GM12801 (cell line): ENCODE measurements around the gene DIS3L2.

Experiments
- CTCF ChIP-seq: IDR thresholded peaks from one replicate; pipeline ENCODE4 v1.5.1; 2011; ENCODE audit warnings: control low read depth; ENCODE audit not compliant: insufficient read length; ENCODE audit errors: extremely low read depth

DIS3L2 gene

GRCh38 chr2:232351686-232352510 lies 390.4 kb downstream of the DIS3L2 start:
- no peak for TF ChIP-seq CTCF

- TF ChIP-seq CTCF, result no peak
Measured at GRCh38 chr2:232352511-232353091, 391.1 kb downstream of the DIS3L2 start.

- no peak for TF ChIP-seq CTCF
Measured at GRCh38 chr2:232353096-232353495, 391.6 kb downstream of the DIS3L2 start.

- no peak for TF ChIP-seq CTCF
Measured at GRCh38 chr2:232353660-232354059, 392.1 kb downstream of the DIS3L2 start.

GRCh38 chr2:232354069-232354468 lies 392.6 kb downstream of the DIS3L2 start:
- no peak for TF ChIP-seq CTCF

- TF ChIP-seq CTCF, result no peak
Measured at GRCh38 chr2:232361646-232362045, 400.1 kb downstream of the DIS3L2 start.

- no peak for TF ChIP-seq CTCF
Measured at GRCh38 chr2:232362174-232362900, 400.8 kb downstream of the DIS3L2 start.
